HepG2 (cell line): ENCODE measurements around the gene MGAT2. TPM values are rescaled to one million over a fixed set of nuclear protein-coding genes. Genes with fewer than 3 reads are reported as not detected.

Experiments
- ARID4A ChIP-seq: sonication (generic); formaldehyde crosslinking; IDR thresholded peaks from 2 replicates; pipeline ENCODE4 v1.5.0; 2020; ENCODE audit warnings: mild to moderate bottlenecking, missing genetic modification reagents, borderline replicate concordance
- DNMT1 ChIP-seq: sonication (generic); formaldehyde crosslinking; IDR thresholded peaks from 2 replicates; pipeline ENCODE4 v1.5.1; 2020; ENCODE audit warnings: mild to moderate bottlenecking, missing genetic modification reagents
- ELF3 ChIP-seq: IDR thresholded peaks from 2 replicates; pipeline ENCODE4 v1.6.1; 2016; ENCODE audit warnings: missing genetic modification reagents, missing compliant biosample characterization
- IKZF1 ChIP-seq: fragments of 450-650 bp; IDR thresholded peaks from 2 replicates; pipeline ENCODE4 v1.7.1; 2016
- IRF1 ChIP-seq: sonication (generic); formaldehyde crosslinking; IDR thresholded peaks from 2 replicates; pipeline ENCODE4 v1.4.0; 2020; ENCODE audit warnings: low read depth, mild to moderate bottlenecking, missing genetic modification reagents
- KAT2B ChIP-seq: fragments of 150-350 bp; IDR thresholded peaks from 2 replicates; pipeline ENCODE4 v1.6.1; 2014; ENCODE audit warnings: low read depth, low read length, borderline replicate concordance
- NFE2L2 ChIP-seq: fragments of 150-350 bp; IDR thresholded peaks from 2 replicates; pipeline ENCODE4 v1.6.1; 2014; ENCODE audit warnings: low read length
- NFKB2 ChIP-seq: sonication (generic); formaldehyde crosslinking; IDR thresholded peaks from 2 replicates; pipeline ENCODE4 v1.4.0; 2020; ENCODE audit warnings: missing genetic modification reagents, borderline replicate concordance
- PRPF4 ChIP-seq: fragments of 200-400 bp; formaldehyde crosslinking; IDR thresholded peaks from 2 replicates; pipeline ENCODE4 v1.6.1; 2016; ENCODE audit warnings: low read length, low read depth; ENCODE audit not compliant: poor library complexity, severe bottlenecking
- RAD21 ChIP-seq: fragments of 450-650 bp; formaldehyde crosslinking; IDR thresholded peaks from 2 replicates; pipeline ENCODE4 v1.5.0; 2020; ENCODE audit warnings: mild to moderate bottlenecking
- TBL1XR1 ChIP-seq: fragments of 150-350 bp; IDR thresholded peaks from 2 replicates; pipeline ENCODE4 v1.6.1; 2014; ENCODE audit warnings: borderline replicate concordance, low read length; ENCODE audit not compliant: partially characterized antibody
- TBX2 ChIP-seq: sonication (generic); formaldehyde crosslinking; IDR thresholded peaks from 2 replicates; pipeline ENCODE4 v1.5.0; 2020; ENCODE audit warnings: missing genetic modification reagents, mild to moderate bottlenecking, borderline replicate concordance
- TCF7 ChIP-seq: sonication (generic); IDR thresholded peaks from 2 replicates; pipeline ENCODE4 v1.6.1; 2016; ENCODE audit warnings: antibody characterized with exemption, low read depth
- TEAD3 ChIP-seq: optimal IDR thresholded peaks from 2 replicates; pipeline ENCODE3; 2016; ENCODE audit warnings: borderline replicate concordance
- ZBTB7B ChIP-seq: sonication (generic); formaldehyde crosslinking; IDR thresholded peaks from 2 replicates; pipeline ENCODE4 v1.4.0; 2020; ENCODE audit warnings: missing genetic modification reagents
- ZFP62 ChIP-seq: sonication (generic); formaldehyde crosslinking; IDR thresholded peaks from 2 replicates; pipeline ENCODE4 v1.4.0; 2020; ENCODE audit warnings: missing genetic modification reagents
- ZFP90 ChIP-seq: sonication (generic); formaldehyde crosslinking; IDR thresholded peaks from 2 replicates; pipeline ENCODE4 v1.8.0; 2022; ENCODE audit warnings: missing genetic modification reagents, mild to moderate bottlenecking, inconsistent platforms, borderline replicate concordance
- ZNF142 ChIP-seq: sonication (generic); formaldehyde crosslinking; IDR thresholded peaks from 2 replicates; pipeline ENCODE4 v1.4.0; 2020; ENCODE audit warnings: missing genetic modification reagents
- ZNF274 ChIP-seq: sonication (generic); formaldehyde crosslinking; IDR thresholded peaks from 2 replicates; pipeline ENCODE4 v1.5.1; 2020; ENCODE audit warnings: mild to moderate bottlenecking, missing genetic modification reagents
- ZNF354B ChIP-seq: sonication (generic); formaldehyde crosslinking; IDR thresholded peaks from 2 replicates; pipeline ENCODE4 v1.8.0; 2022; ENCODE audit warnings: mild to moderate bottlenecking, missing genetic modification reagents
- polyA plus RNA-seq, 8 experiments: library from polyadenylated mRNA; depleted of rRNA in 3 of 8; stranded (reverse) in 7 of 8; unstranded in 1 of 8; fragments of >200 nt; fragmentation: Illumina TruSeq in 4 of 8; extraction: Trizol in 4 of 8; gene quantifications; 2 replicates each; pipeline versions ENCODE4 v1.2.1 to v1.2.3, GENCODE V29; 2011 to 2016; ENCODE audit warnings: low read depth in 4 of 8, missing spikeins in 1 of 8, mixed read lengths in 1 of 8; ENCODE audit not compliant: insufficient read depth in 1 of 8
- total RNA-seq, 5 experiments: library from RNA; depleted of rRNA; stranded (reverse); fragments of >200 nt; fragmentation: Illumina TruSeq; extraction: Trizol; gene quantifications; 2 replicates each; pipeline ENCODE4 v1.2.3, GENCODE V29; 2016; ENCODE audit warnings: low read depth in 1 of 5

Gene MGAT2
- total and polyA plus RNA-seq, 2 of the 13 experiments (the other 11 are each of a cell fraction or from before 2014, with no cell fraction given): 12.9 to 51.9 TPM

GRCh38 chr14:49634547-49635334, 14.1 kb downstream of the MGAT2 start, which contains the start of gene DNAAF2 (continued):
- peak; percentile 81 for TF ChIP-seq ARID4A (CRISPR knock-in tag)
- TF ChIP-seq IRF1 (CRISPR knock-in tag): no peak
- TF ChIP-seq ZNF354B: peak; percentile 53; the same call in 1 of the 2 replicates
- TF ChIP-seq DNMT1: 0 out of 2 replicates have a peak, but pooled peaks have one; percentile 10
- TF ChIP-seq IKZF1: no peak
- no peak; the same call in 1 of the 2 replicates for TF ChIP-seq RAD21
- TF ChIP-seq PRPF4: no peak
- TF ChIP-seq ZNF142: no peak
- peak; percentile 77 for TF ChIP-seq TBX2
- TF ChIP-seq ELF3 (CRISPR knock-in tag): no peak
- TF ChIP-seq NFE2L2: no peak
- no peak for TF ChIP-seq TCF7
- TF ChIP-seq TBL1XR1: no peak
- TF ChIP-seq TEAD3: no peak
- TF ChIP-seq ZNF274 (CRISPR knock-in tag): no peak; the same call in 1 of the 2 replicates
- TF ChIP-seq ZBTB7B: 0 out of 2 replicates have a peak, but pooled peaks have one; percentile 12
- TF ChIP-seq ZFP62: no peak
- no peak for TF ChIP-seq ZFP90
- TF ChIP-seq NFKB2 (CRISPR knock-in tag): 0 out of 2 replicates have a peak, but pooled peaks have one; percentile 9
- no peak for TF ChIP-seq KAT2B
